GM21717 (cell line): Measurements from ENCODE around the gene PPP6C.
"Not testable (repeated sequence)": the region's sequence is repeated elsewhere in the genome, so short reads cannot be mapped to it uniquely, and the experiment has no call there.

Source experiments
- ATAC-seq: cut with Tn5 transposase; IDR thresholded peaks from one replicate; pipeline ENCODE4 v1.9.1; 2021; ENCODE audit warnings: mild to moderate bottlenecking, moderate library complexity; ENCODE audit not compliant: unreplicated experiment

PPP6C gene

DNA sequence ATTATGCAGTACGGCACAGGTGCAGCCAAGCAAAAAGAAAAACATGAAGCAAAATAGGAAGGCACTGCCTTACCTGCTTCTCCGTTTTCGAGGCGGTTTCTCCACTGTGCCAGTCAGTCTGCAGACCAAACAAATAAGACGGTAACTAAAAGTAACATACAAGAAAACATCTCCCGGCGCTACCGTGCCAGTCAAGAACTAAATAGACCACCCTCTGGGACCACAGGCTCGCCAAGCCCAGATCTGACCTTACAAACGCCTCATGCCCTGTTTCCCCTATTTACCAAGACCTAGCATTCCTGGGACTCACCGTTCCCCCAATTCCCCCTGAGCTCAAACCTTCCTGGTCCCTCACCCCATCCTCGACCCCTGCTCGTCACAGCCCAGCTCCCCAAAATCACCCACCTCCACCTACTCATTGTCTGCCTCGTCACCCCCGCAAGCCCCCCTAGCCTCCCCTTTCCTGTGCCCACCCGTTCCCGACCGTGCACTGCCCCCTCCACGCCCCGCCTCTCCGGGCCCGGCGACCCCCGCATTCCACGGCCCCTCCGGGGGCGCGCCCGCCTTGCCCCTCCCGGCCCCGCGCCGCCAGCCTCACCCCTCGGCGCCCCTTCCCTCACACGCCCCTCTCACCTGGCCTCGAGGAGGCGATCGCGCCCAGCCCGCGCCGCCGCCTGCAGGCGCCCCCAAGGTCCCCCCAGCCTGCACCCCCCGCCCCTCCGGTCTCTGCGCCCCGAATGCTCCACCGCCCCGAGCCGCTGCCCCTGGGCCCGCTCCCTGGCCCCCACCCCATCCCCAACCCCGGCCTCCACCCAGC is 46.8 kb downstream of the PPP6C start:
- ATAC-seq, result peak; percentile 11

DNA sequence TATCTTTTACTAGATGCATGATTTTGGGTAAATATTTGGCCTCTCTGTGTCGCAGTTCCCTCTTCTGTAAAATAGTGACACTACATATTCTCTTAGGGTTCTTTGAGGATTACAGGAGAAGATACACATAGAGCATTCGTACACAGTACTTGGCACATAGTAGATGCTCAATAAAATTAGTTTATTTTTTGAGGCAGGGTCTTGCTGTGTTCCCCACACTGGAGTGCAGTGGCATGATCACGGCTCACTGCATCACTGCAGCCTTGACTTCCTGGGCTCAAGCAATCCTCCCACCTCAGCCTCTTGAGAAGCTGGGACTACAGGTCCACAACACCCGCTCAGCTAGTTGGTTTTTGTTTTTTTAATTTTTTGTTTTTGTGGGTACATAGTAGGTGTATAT is 47.9 kb downstream of the PPP6C start:
- no peak for ATAC-seq

GRCh38 chr9:125141251-125141650 is 48.4 kb downstream of the PPP6C start:
- ATAC-seq, result no peak

DNA sequence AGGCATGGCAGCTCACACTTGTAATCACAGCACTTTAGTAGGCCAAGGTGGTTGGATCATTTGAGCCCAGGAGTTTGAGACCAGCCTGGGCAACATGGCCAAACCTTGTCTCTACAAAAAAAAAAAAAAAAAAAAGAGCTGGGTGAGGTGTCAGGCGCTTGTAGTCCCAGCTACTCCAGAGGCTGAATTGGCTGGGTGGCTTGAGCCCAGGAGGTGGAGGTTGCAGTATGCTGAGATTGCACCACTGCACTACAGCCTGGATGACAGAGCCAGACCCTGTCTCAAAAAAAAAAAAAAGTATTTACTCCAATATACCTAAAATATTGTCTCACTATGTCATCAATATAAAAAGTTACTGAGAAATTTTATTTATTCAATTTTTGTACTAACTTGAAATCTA is 49.0 kb downstream of the PPP6C start:
- ATAC-seq, result no peak

- ATAC-seq, result no peak
Measured at GRCh38 chr9:125137200-125137599, 52.4 kb downstream of the PPP6C start.

GRCh38 chr9:125134976-125135375 is 54.6 kb downstream of the PPP6C start:
- no peak for ATAC-seq

DNA sequence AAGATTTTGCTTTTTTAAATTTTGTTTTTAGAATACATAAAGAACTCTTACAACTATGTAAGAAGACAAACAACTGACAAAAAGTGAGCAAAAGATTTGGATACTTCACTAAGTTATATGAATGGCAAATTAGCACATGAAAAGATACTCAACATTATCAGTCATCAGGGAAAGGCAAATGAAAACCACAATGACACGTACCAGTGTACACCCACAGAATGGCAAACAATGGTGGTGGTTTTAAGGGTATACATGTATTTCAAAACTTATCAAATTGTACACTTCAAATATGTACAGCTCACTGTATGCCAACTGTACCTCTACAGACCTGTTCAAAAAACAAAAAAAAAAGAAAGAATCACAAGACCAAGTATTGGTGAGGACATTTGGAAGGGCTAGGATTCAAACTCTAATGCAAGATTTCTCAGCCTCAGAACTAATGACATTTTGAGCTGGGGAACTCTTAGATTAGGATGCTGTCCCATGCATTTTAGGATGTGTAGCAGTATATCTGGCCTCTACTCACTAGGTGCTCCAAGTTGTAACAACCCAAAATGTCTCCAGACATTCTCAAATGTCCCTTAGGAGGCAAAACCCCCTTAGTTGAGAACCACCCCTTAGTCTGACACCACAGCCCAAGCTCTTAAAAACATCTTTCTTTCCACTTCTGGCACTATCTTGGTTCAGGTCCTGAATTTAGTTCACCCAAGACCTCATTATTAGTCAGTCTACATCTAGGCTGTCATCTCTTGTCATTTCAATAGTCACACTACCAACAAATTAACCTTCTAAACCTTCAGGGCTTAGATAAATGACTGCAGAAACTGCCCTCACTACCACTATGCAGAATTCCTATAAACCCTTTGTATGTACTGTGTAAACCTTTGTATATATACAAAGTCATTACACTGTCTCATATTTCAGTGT is 55.9 kb downstream of the PPP6C start:
- no peak for ATAC-seq

GRCh38 chr9:125131778-125132177 is 57.8 kb downstream of the PPP6C start:
- no peak for ATAC-seq

GRCh38 chr9:125126019-125126746 is 63.4 kb downstream of the PPP6C start:
- peak; percentile 77 for ATAC-seq

DNA sequence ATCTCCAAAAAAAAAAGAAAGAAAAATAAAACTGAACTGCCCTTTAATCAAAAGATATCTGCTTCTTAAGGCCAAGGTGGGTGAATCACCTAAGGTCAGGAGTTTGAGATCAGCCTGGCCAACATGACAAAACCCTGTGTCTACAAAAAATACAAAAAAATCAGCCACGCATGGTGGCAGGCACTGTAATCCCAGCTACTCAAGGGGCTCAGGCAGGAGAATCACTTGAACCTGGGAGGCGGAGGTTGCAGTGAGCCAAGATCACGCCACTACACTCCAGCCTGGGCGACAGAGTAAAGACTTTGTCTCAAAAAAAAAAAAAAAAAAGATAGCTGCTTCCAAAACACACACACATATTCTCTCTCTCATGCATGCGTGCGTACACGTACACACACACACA is 64.1 kb downstream of the PPP6C start:
- no peak for ATAC-seq

DNA sequence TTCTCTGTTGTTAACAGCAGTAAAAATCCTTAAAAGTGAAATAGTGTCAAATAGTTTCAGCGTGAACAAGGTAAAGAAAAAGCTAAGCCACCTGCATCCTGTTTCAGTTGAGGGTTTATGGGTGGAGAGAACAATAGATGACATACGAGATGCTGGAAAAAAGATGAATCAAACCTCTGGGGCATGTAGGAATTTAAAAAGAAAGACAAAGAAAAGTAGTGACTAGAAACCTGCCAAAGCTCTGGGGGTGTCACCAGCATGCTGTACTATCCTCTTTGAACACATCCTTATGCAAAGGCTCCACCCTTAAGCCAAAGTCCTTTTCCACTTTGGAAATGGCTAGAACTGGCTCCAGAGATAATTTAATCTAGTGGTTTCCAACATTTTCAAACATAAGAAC is 68.5 kb downstream of the PPP6C start:
- ATAC-seq, result no peak

- no peak for ATAC-seq
Measured at GRCh38 chr9:125119643-125120286, 69.8 kb downstream of the PPP6C start.

DNA sequence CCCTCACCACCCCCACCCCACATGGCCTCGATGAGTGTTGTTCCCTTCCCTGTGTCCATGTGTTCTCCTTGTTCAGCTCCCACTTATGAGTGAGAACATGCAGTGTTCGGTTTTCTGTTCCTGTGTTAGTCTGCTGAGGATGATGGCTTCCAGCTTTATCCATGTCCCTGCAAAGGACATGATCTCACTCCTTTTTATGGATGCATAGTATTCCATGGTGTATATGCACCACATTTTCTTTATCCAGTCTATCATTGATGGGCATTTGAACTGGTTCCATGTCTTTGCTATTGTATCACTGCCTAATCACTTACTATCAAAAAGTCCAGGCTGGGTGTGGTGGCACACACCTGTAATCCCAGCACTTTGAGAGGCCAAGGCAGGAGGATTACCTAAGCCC is 70.9 kb downstream of the PPP6C start:
- ATAC-seq, result not testable (repeated sequence)

DNA sequence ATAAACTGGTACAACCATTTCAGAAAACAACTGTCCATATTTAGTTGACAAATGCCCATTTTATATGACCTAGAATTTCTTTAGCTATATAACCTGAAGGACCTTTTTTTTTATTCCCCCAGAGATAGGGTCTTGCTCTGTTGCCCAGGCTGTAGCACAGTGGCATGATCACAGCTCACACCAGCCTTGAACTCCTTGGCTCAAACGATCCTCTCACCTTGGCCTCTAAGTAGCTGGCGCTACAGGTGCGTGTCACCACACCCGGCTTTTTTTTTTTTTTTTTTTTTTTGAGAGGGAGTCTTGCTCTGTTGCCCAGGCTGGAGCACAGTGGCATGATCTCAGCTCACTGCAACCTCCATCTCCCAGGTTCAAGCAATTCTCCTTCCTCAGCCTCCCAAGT is 75.1 kb downstream of the PPP6C start:
- not testable (repeated sequence) for ATAC-seq

DNA sequence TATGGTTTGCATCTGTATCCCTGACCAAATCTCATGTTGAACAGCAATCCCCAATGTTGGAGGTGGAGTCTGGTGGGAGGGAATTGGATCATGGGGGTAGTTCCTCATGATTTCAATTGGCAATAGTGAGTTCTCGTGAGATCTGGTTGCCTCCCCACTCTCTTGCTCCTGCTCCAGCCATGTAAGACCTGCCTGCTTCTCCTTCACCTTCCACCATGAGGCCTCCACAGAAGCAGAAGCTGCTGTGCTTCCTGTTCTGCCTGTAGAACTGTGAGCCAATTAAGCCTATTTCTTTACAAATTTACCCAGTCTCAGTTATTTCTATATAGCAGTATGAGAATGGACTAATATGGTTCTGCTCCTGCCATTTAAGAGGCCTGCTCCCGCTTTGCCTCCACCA is 79.1 kb downstream of the PPP6C start:
- ATAC-seq, result no peak

DNA sequence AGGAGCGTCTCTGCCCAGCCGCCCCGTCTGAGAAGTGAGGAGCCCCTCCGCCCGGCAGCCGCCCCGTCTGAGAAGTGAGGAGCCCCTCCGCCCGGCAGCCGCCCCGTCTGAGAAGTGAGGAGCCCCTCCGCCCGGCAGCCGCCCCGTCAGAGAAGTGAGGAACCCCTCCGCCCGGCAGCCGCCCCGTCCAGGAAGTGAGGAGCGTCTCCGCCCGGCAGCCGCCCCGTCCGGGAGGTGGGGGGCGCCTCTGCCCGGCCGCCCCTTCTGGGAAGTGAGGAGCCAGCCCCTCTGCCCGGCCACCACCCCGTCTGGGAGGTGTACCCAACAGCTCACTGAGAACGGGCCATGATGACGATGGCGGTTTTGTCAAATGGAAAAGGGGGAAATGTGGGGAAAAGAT is 81.1 kb downstream of the PPP6C start:
- not testable (repeated sequence) for ATAC-seq

GRCh38 chr9:125106285-125106893 is 83.2 kb downstream of the PPP6C start:
- no peak for ATAC-seq

DNA sequence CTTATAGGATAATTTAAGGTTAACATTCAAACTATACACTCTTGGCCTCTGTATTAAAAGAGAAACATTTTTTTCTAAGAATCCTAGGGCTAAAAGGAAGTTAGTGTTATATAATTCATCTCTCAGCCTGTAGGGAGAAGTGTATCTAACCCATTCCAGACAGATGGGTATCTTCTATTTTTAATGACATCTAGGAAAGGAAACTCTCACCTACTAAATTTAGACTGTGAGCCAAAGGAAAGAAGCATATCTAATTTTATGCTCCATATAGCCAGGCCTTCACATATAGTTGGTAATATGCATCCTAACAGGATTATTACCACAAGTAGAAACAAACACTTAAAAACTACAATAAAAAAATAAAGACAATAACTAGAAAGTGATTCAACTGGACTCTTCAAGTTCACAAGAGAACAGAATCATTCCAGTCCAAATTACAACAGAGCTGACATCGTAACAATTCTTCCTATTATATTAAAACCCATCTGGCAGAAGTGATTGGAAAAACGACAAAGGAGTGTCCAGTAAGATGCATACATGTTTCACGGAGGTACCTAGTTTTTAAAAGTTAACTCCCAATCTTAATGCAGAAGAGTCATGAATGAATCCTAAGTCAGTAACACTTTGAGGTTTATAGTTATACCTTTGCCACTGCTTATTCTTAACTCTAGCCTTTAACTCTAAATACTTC is 85.7 kb downstream of the PPP6C start:
- ATAC-seq, result no peak

DNA sequence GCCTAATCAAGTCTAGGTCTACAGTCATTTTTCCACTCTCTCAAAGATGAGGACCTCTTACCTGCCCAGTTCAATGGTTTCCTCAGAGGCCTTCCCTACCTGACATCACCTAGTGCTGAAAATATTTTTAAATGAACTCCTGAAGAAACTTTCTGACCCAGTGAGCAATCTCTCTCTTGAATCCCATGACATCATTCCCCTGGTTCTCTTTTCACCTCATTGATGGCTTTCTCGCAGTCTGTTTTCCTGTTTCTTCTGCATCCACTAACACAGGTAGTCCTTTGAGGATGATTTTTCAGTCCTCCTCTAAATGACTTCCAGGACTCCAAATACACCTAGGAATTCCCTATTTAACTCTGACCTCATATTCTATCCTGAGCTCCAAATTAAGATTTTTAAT is 86.6 kb downstream of the PPP6C start:
- no peak for ATAC-seq

DNA sequence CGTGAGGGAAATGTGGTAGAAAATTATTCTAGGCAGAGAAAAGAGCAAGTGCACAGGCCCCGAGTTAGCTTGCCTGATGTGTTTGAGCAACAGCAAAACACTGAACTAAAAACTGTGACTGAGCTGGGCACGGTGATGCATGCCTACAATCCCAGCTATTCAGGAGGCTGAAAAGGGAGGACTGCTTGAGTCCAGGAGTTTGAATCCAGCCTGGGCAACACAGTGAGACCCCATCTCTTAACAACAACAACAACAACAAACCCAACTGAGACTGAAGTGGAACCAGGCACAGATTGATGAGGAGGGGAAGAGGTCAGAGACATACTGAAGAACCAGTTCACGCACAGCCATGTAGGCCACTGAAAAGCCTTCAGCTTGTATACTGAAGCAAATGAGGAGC is 88.8 kb downstream of the PPP6C start:
- ATAC-seq, result no peak
